GM19455 (cell line): ENCODE measurements around the gene CYP2W1.

Experiments
- ATAC-seq: cut with Tn5 transposase; IDR thresholded peaks from one replicate; pipeline ENCODE4 v1.9.1; 2021; ENCODE audit not compliant: unreplicated experiment

CYP2W1 gene

GRCh38 chr7:966291-967069 is 16.5 kb upstream of the CYP2W1 start:
- ATAC-seq = no peak

- ATAC-seq = no peak
These were observed 15.5 kb upstream of the CYP2W1 start for GRCh38 chr7:967361-968082.

- no peak for ATAC-seq
These were observed 14.5 kb upstream of the CYP2W1 start for GRCh38 chr7:968205-969105.

DNA sequence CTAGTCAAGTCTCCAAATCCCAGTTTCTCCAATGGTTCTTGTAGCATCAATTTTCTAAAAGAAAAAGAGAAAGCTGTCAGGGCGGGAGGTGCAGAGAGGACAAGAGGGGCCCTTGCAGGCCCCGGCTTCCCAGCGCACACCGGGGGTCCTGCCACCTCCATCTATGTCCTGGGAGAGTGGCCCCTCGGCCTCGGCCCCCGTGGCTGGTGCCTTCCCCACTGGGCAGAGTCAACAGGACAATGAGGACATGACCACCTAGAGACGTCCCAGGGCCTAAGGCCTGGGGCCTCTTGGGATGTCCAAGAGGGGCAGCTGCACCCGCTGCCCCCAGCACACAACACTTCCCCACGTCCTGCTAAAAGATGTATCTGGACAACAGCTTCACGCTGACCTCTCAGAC is 13.6 kb upstream of the CYP2W1 start:
- no peak for ATAC-seq

GRCh38 chr7:970744-971143 is 12.2 kb upstream of the CYP2W1 start:
- no peak for ATAC-seq

- no peak for ATAC-seq
These were observed 10.9 kb upstream of the CYP2W1 start for GRCh38 chr7:972110-972509.

DNA sequence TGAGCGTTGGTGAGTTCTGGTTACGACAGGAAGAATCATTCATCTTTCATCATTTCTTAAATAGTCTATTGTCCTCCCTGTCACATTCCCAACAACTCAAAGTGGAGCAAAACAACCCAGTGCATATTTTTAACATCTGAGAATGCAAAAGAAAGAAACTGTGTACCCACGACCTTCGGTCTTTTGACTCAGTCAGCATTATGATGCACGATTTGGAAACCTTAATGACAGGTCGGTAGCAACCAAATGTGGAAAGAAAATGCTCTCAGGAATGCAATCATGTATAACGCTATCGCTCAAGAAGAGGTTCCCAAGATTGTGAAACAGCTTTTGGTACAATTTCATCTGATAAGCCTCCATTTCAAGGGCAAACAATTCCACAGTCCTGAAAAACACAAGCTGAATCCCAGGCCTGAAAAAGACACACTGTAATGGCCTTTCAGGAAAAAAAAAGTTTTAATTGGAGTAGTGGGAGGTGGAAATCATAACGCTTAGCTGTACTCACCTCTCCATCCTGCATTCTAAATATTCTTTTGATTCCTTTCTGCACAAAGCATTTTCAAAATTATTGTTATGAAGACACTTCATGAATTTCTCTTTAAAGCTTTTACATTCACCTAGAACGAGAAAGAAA is 10.2 kb upstream of the CYP2W1 start:
- ATAC-seq = no peak

GRCh38 chr7:973312-973711 is 9.7 kb upstream of the CYP2W1 start:
- no peak for ATAC-seq

DNA sequence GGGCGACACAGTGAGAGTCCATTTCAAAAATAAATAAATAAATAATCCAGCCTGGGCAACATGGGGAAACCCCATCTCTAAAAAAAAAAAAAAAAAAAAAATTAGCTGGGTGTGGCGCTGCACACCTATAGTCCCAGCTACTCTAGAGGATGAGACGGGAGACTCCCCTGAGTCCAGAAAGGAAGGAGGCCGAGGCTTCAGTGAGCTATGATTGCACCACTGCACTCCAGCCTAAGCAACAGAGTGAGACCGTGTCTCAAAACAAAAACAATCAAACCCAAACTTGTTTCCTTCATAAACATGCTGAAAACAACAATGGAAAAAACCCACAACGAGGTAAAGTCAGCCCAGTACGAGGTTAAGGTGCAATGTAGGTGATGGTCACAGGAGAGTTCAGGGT is 8.8 kb upstream of the CYP2W1 start:
- ATAC-seq = no peak

GRCh38 chr7:974820-975681 is 7.9 kb upstream of the CYP2W1 start, which contains the start of gene COX19:
Gene COX19 (minus strand): TSS chr7:975549. CDS start chr7:975509, 40 bp downstream.
- ATAC-seq = peak; percentile 74

DNA sequence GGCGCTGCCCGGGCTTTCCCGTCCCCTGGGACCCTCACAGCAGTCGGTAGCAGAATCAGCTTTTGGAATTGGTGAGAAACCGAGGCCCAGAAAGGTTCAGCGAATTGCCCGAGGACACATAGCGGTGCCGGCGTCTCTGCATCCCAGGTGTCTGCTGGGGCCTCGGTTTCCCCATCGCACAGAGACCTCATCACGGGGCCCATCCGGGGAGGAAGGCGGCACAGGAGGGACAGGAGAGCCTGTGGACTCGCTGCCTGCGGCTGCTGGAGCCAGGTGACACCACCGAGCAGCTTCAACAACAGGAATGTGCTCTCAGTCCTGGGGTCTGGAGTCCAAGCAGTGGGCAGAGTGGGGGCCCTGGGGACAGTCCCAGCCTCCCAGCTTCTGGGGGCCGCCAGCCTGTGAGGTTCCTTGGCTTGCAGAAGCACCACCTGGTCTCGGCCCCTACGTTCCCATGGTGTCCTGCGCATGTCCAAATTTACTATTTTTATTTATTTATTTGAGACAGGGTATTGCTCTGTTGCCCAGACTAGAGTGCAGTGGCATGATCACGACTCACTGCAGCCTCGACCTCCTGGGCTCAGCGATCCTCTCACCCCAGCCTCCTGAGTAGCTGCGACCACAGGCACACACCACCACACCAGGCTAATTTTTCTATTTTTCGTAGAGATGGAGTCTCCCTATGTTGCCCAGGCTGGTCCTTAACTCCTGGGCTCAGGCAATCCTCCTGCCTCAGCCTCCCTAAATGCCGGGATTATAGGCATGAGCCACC is 7.1 kb upstream of the CYP2W1 start:
- ATAC-seq = no peak

DNA sequence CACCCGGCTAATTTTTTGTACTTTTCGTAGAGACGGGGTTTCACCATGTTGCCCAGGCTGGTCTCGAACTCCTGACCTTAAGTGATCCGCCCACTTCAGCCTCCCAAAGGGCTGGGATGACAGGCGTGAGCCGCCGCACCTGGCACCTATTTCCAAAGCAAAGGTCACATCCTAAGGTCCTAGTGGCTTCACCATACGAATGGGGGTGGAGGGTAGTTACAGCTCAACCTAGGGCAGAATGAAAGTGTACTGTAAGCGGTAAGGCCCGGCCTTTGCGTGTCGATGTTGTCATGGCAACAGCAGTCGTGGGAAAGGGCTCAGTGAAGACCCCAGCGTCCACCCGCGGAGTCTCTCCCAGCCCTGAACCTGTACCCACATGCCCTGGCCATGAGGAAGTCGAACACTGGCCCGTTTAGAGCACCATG is 6.1 kb upstream of the CYP2W1 start:
- no peak for ATAC-seq

- no peak for ATAC-seq
These were observed 5.5 kb upstream of the CYP2W1 start for GRCh38 chr7:977326-978048.

DNA sequence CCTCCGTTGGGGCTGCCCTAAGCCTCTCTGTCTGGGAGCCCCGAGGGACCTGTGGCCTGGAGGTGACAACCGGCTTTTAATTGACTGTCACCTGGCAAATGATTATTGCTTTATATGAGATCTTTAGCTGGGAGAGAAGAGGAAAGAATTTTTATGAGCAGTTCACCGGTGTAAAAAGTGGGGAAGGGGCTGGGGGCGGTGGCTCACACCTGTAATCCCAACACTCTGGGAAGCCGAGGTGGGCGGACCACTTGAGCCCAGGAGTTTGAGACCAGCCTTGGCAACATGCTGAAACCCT is 5.0 kb upstream of the CYP2W1 start:
- ATAC-seq = no peak

GRCh38 chr7:978416-979091 is 4.4 kb upstream of the CYP2W1 start:
- no peak for ATAC-seq

GRCh38 chr7:979151-979550 is 3.8 kb upstream of the CYP2W1 start:
- no peak for ATAC-seq

DNA sequence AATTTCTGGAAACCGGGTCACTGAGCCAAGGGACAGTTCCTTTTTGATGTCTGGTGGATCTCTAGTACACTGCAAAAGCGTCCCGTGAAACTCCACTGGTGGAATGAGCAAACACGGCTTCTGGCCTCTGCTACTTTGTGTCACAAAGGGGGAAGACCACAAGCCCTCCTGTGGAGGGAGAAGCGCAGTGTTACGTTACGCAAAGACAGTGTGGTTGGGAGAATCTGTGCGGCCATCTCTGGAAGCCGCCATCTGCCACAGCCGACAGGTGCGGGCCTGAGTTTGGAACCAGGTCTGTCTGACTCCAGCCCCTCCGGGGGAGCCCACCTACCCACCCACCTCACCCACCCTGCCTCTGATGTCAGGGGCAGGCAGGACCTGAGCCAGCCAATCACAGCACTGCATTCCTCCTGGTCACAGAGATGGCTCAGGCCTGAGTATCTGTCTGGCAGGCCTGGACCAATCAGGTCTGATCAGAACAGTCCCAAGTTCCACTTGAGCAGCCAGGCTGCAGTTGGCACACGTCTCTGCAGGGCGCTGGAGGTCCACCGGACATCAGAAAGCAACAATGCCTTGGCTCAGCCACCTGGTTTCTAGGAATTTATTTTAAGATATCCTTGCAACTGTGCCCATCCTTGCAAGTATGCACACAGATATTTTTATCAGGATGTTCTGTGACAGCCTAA is 3.0 kb upstream of the CYP2W1 start:
- ATAC-seq = no peak
